Progenitor cell of endocrine pancreas (in vitro differentiated cells): ENCODE measurements around the gene UNC13D. TPM values are rescaled to one million over a fixed set of nuclear protein-coding genes. Genes with fewer than 3 reads are reported as not detected.
"Not testable (repeated sequence)": the region's sequence is repeated elsewhere in the genome, so short reads cannot be mapped to it uniquely, and the experiment has no call there.

Experiments
- DNase-seq: peaks from one replicate; pipeline ENCODE4 v3.0.0; 2021; ENCODE audit warnings: low spot score; ENCODE audit not compliant: unreplicated experiment
- H3K27ac Mint-ChIP-seq: 2 replicates; pipeline ENCODE4 v1.8.0; 2021; ENCODE audit warnings: mild to moderate bottlenecking, moderate library complexity, mixed read lengths
- H3K27me3 Mint-ChIP-seq: 2 replicates; pipeline ENCODE4 v1.8.0; 2021; ENCODE audit warnings: mixed read lengths
- H3K36me3 Mint-ChIP-seq: 2 replicates; pipeline ENCODE4 v1.8.0; 2022; ENCODE audit warnings: mixed read lengths; ENCODE audit not compliant: insufficient read depth
- H3K4me1 Mint-ChIP-seq: 2 replicates; pipeline ENCODE4 v1.8.0; 2021; ENCODE audit warnings: low read depth, mixed read lengths
- H3K4me3 Mint-ChIP-seq: 2 replicates; pipeline ENCODE4 v1.8.0; 2021; ENCODE audit warnings: low read depth, mild to moderate bottlenecking, moderate library complexity, mixed read lengths
- H3K9me3 Mint-ChIP-seq: 2 replicates; pipeline ENCODE4 v1.8.0; 2021; ENCODE audit warnings: low read depth, mixed read lengths
- CTCF ChIP-seq: fragments of 200-600 bp; sonication (generic); IDR thresholded peaks from one replicate; pipeline ENCODE4 v1.5.0; 2021; ENCODE audit warnings: antibody characterized with exemption, mild to moderate bottlenecking; ENCODE audit not compliant: unreplicated experiment
- total RNA-seq: library from RNA; stranded (reverse); gene quantifications from 2 replicates; pipeline ENCODE4 v1.2.1, GENCODE V29; 2021

Gene UNC13D
- total RNA-seq, 1 donor from 2014 or later: 2.7 TPM

DNA sequence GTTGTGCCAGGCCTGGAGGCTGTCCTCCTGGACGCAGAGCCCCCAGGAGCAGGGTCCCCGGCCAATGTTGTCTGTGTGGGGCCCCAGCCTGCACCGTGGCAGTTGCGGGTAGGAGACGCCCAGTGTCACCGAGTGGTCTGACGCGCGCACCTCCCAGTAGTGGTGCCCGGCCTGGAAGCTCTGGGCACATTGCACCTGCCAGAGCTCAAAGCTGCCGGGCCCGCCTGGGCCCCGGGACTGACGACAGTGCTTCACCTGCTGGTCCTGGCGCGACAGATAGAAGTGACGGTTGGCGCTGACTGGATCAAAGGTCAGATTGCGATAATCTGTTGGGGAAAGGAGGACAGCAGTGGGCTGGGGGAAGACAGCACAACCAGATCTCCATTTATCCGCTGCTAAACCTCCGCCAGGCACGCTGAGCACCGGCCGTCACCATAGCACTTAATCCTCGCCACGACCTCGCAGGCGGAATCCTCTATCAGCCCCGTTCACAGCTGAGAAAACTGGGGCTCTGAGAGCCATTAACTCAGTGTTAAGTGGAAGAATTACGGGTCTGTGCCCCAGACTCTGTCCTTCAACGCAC is 46.9 kb upstream of the UNC13D start:
- Mint-ChIP-seq H3K4me3 (no peak overlapping the region), H3K27ac (no peak overlapping the region), H3K27me3 (peaks cover 11% of the 10 kb centered on the region), H3K36me3 (no peaks in the 10 kb centered on the region), H3K9me3 (no peaks in the 10 kb centered on the region), H3K4me1 (peaks cover 8% of the 10 kb centered on the region)
- no peak for DNase-seq
- no peak for TF ChIP-seq CTCF

DNA sequence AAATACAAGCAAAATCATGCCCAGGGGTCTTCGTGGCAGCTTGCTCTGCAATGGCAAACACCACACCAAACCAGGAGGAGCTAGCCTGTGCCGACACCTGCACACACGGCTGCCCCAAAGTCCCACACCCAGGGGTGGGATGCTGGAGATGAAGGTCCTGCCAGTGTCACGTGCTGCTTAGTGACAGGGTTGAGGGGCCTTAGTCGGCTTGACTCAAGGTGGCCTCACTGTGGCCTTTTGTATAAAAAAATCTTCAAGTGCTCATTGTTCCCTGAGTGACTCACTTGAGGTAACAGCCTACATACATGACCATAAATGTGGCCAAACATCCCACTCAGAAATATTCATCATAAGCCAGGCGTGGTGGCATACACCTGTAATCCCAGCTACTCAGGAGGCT is 45.2 kb upstream of the UNC13D start:
- no peaks in the 10 kb centered on the region for H3K36me3 Mint-ChIP-seq
- H3K27ac Mint-ChIP-seq: no peak overlapping the region
- TF ChIP-seq CTCF: no peak
- H3K4me1 Mint-ChIP-seq: no peaks in the 10 kb centered on the region
- peaks cover 9% of the 10 kb centered on the region for H3K27me3 Mint-ChIP-seq
- no peaks in the 10 kb centered on the region for H3K9me3 Mint-ChIP-seq
- H3K4me3 Mint-ChIP-seq: no peak overlapping the region
- no peak for DNase-seq

DNA sequence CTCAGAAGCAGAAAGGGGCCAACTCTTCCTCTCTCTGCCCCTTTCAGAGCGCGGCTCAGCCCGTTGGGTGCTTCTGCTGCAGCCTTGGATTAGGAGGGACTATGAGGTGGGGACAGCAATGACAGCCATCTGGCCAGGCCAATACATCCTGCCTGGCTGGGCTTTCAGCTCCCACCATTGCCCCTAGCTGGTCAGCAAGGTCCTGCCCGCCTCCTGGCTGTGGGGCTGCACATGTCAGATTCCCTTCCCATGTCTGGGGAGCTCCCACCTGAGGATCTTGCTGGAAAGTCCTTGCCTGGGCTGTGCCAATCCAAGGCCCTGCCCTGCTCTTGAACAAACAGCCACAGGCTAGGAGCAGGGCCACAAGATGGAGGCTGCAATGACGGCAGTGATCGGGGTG is 44.3 kb upstream of the UNC13D start:
- no peak for DNase-seq
- Mint-ChIP-seq H3K4me3 (no peak overlapping the region), H3K9me3 (no peaks in the 10 kb centered on the region), H3K4me1 (no peaks in the 10 kb centered on the region), H3K27ac (no peak overlapping the region), H3K27me3 (peaks cover 6% of the 10 kb centered on the region), H3K36me3 (no peaks in the 10 kb centered on the region)
- no peak for TF ChIP-seq CTCF

DNA sequence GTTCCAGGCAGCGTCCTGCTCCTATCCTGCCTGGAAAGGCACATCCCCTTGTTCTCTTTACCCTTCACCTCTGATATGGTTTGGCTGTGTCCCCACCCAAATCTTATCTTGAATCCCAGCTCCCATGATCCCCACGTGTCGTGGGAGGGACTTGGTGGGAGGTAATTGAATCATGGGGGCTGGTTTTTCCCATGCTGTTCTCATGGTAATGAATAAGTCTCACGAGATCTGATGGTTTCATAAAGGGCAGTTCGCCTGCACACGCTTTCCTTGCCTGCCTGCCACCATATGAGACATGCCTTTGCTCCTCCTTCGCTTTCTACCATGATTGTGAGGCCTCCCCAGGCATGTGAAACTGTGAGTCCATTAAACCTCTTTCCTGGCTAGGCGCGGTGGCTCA is 41.7 kb upstream of the UNC13D start:
- not testable (repeated sequence) for H3K9me3 Mint-ChIP-seq, H3K36me3 Mint-ChIP-seq, DNase-seq, H3K4me1 Mint-ChIP-seq, H3K4me3 Mint-ChIP-seq, H3K27ac Mint-ChIP-seq
- peaks cover 26% of the 10 kb centered on the region for H3K27me3 Mint-ChIP-seq

DNA sequence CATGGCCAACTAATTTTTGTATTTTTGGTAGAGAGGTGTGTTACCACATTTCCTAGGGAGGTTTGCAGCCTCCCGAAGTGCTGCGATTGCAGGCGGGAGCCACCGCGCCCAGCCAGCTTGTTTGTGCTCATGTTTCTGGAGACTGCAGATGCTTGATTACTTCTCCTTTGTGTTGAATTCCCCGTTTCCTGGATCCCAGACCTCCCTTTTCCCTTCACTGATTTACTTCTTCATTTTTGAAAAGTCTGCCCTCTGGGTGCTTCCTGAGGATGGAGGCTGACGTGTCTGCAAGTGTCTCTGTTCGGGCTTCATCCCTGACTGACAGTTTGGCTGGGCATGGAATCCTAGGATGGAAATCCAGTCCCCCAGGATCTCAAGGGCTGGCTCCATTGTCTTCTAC is 41.2 kb upstream of the UNC13D start:
- no peak overlapping the region for H3K27ac Mint-ChIP-seq
- TF ChIP-seq CTCF: no peak
- H3K9me3 Mint-ChIP-seq: no peaks in the 10 kb centered on the region
- H3K4me3 Mint-ChIP-seq: no peak overlapping the region
- no peaks in the 10 kb centered on the region for H3K4me1 Mint-ChIP-seq
- peaks cover 30% of the 10 kb centered on the region for H3K27me3 Mint-ChIP-seq
- H3K36me3 Mint-ChIP-seq: no peaks in the 10 kb centered on the region
- no peak for DNase-seq

DNA sequence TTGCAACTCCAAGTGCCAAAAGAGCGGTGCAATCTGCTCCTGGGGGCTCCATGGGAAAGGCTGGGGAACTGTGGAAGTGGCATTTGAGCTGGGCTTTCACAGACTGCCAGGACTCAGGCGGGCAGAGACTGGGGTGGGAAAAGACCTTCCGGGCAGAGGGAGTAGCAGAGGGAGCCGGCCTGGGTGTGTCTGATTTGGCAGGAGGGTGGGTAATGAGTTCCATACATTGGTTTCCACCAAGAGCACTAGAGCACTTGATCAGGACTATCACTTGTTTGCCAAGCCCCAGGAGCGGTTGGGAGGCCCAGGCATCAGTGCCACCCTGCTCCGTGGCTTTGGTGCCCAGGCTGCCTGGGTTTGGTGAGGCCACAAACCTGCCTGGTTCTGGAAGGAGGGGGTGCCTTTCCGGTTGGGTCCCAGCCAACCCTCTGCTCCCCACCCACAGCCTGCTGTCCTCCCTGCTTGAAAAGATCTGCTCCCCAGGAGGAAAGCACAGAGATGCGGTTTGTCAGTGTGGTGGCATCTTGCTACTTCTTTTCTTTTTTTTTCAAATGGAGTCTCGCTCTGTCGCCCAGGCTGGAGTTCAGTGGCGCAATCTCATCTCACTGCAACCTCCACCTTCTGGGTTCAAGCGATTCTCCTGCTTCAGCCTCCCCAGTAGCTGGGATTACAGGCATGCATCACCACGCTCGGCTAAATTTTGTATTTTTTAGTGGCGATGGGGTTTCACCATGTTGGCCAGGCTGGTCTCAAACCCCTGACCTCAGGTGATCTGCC is 37.7 kb upstream of the UNC13D start:
- DNase-seq: no peak
- Mint-ChIP-seq H3K9me3 (no peaks in the 10 kb centered on the region), H3K27me3 (peaks cover 58% of the 10 kb centered on the region), H3K36me3 (no peaks in the 10 kb centered on the region), H3K4me1 (no peaks in the 10 kb centered on the region), H3K4me3 (no peak overlapping the region), H3K27ac (no peak overlapping the region)
- no peak for TF ChIP-seq CTCF
